ENCODE data around the gene SH3RF2. TPM values are rescaled to one million over a fixed set of nuclear protein-coding genes. Genes with fewer than 3 reads are reported as not detected.
A peak's percentile ranks its signal among the peaks of the same experiment; 100 is the strongest.

SH3RF2 gene
- total RNA-seq, 1 donor from 2014 or later = 0.36 TPM

GRCh38 chr5:146091881-146092280, 155.5 kb downstream of the SH3RF2 start:
- H3K79me2 ChIP-seq (ENCODE audit: low read depth) = no peaks in the 10 kb centered on the region
- H3K9me3 Mint-ChIP-seq = no peaks in the 10 kb centered on the region
- H3K4me1 Mint-ChIP-seq = no peaks in the 10 kb centered on the region
- H3K36me3 Mint-ChIP-seq = no peaks in the 10 kb centered on the region
- no peaks in the 10 kb centered on the region for H3K36me3 ChIP-seq
- H3K4me3 Mint-ChIP-seq = no peak overlapping the region
- no peak overlapping the region for H3K27ac Mint-ChIP-seq
- H3K4me1 ChIP-seq = no peaks in the 10 kb centered on the region
- H3K9me3 ChIP-seq (ENCODE audit: low read depth) = no peaks in the 10 kb centered on the region
- no peak overlapping the region for H2AFZ ChIP-seq (replicated peaks)
- H3K4me2 ChIP-seq = no peak overlapping the region
- no peaks in the 10 kb centered on the region for H3F3A ChIP-seq (ENCODE audit: low read depth)
- H3K9ac ChIP-seq = no peak overlapping the region
- H4K20me1 ChIP-seq (ENCODE audit: low read depth) = no peaks in the 10 kb centered on the region
- DNase-seq (ENCODE audit: low spot score) = no peak
- TF ChIP-seq, protein P1, sequence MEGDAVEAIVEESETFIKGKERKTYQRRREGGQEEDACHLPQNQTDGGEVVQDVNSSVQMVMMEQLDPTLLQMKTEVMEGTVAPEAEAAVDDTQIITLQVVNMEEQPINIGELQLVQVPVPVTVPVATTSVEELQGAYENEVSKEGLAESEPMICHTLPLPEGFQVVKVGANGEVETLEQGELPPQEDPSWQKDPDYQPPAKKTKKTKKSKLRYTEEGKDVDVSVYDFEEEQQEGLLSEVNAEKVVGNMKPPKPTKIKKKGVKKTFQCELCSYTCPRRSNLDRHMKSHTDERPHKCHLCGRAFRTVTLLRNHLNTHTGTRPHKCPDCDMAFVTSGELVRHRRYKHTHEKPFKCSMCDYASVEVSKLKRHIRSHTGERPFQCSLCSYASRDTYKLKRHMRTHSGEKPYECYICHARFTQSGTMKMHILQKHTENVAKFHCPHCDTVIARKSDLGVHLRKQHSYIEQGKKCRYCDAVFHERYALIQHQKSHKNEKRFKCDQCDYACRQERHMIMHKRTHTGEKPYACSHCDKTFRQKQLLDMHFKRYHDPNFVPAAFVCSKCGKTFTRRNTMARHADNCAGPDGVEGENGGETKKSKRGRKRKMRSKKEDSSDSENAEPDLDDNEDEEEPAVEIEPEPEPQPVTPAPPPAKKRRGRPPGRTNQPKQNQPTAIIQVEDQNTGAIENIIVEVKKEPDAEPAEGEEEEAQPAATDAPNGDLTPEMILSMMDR (IDR thresholded peaks at IDR 0.05) = no peak
- TF ChIP-seq EZH2 (IDR thresholded peaks at IDR 0.05) = no peak
- TF ChIP-seq EZH2phosphoT487 (IDR thresholded peaks at IDR 0.05) = no peak
- H3K27me3 Mint-ChIP-seq (ENCODE audit: insufficient read depth, low read depth) = peaks cover 2% of the 10 kb centered on the region
- no peaks in the 10 kb centered on the region for H3K27me3 ChIP-seq
- H3K4me3 ChIP-seq = no peak overlapping the region
- no peak overlapping the region for H3K27ac ChIP-seq

DNA sequence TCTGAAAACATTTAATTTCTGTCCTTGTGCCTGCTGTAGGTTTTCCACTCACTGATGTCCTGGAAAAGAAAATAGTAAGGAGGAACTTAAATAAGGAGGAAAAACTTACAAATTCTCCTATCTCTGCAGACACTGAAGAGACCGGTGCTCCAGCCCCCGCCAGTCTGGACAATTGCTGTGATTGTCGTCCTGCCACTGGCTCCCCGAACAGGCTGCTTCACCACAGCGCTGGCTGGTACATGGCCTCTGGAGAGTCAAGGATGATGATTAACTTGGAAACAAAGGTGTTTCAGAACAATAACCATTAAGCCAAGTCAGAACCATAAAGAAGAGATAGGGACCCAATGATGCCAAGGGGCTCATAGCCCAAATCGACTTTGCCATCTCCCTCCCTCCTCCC, 161.7 kb downstream of the SH3RF2 start:
- Histone ChIP-seq H3K9ac (no peak overlapping the region), H3K4me3 (no peak overlapping the region), H2AFZ (replicated peaks) (no peak overlapping the region), H3K9me3 (ENCODE audit: low read depth) (no peaks in the 10 kb centered on the region), H3K27ac (no peak overlapping the region), H3F3A (ENCODE audit: low read depth) (peaks cover 16% of the 10 kb centered on the region), H4K20me1 (ENCODE audit: low read depth) (no peaks in the 10 kb centered on the region), H3K4me1 (peaks cover 8% of the 10 kb centered on the region), H3K79me2 (ENCODE audit: low read depth) (no peaks in the 10 kb centered on the region), H3K36me3 (no peaks in the 10 kb centered on the region), H3K27me3 (no peaks in the 10 kb centered on the region), H3K4me2 (no peak overlapping the region)
- Mint-ChIP-seq H3K4me3 (no peak overlapping the region), H3K36me3 (peaks cover 2% of the 10 kb centered on the region), H3K27ac (no peak overlapping the region), H3K27me3 (ENCODE audit: insufficient read depth, low read depth) (peaks cover 2% of the 10 kb centered on the region), H3K9me3 (no peaks in the 10 kb centered on the region), H3K4me1 (peaks cover 3% of the 10 kb centered on the region)
- TF ChIP-seq, protein P1 (IDR thresholded peaks at IDR 0.05) = no peak
- TF ChIP-seq EZH2 (IDR thresholded peaks at IDR 0.05) (no peak), EZH2phosphoT487 (IDR thresholded peaks at IDR 0.05) (no peak)
- DNase-seq (ENCODE audit: low spot score) = no peak

DNA sequence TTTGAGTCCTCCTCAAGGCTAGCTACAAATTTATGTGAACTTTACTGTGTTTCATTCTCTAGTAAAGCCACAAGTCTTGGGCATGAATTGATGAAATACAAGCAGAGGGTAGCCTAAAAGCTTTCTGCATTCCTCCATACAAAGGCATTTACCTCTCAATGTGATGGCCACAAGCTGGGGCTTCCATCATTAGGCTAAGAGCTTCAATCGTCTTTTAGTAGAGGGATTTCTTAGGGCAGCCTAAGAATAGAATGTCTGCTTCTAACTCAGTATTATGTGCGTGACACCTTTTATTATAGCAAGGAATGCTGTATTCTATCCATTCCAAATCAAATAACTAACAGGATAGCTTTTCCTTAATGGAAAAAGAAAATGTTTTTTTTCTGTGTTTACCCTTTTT, 165.3 kb downstream of the SH3RF2 start:
- H3K36me3 Mint-ChIP-seq = peaks cover 7% of the 10 kb centered on the region

More for the DNA sequence above, 165.3 kb downstream of the SH3RF2 start:
- Mint-ChIP-seq H3K27ac (no peak overlapping the region), H3K9me3 (no peaks in the 10 kb centered on the region), H3K4me3 (no peak overlapping the region), H3K4me1 (peaks cover 3% of the 10 kb centered on the region), H3K27me3 (ENCODE audit: insufficient read depth, low read depth) (peaks cover 2% of the 10 kb centered on the region)
- TF ChIP-seq, protein P1 (IDR thresholded peaks at IDR 0.05) = no peak
- TF ChIP-seq EZH2 (IDR thresholded peaks at IDR 0.05) = no peak
- Histone ChIP-seq H2AFZ (replicated peaks) (no peak overlapping the region), H3K9ac (no peak overlapping the region), H4K20me1 (ENCODE audit: low read depth) (no peaks in the 10 kb centered on the region), H3K79me2 (ENCODE audit: low read depth) (no peaks in the 10 kb centered on the region), H3K4me1 (peaks cover 8% of the 10 kb centered on the region), H3K4me3 (no peak overlapping the region), H3K9me3 (ENCODE audit: low read depth) (no peaks in the 10 kb centered on the region), H3K27ac (peak overlapping the region; percentile 6), H3F3A (ENCODE audit: low read depth) (peaks cover 16% of the 10 kb centered on the region), H3K4me2 (no peak overlapping the region), H3K36me3 (no peaks in the 10 kb centered on the region), H3K27me3 (no peaks in the 10 kb centered on the region)
- peak; percentile 57 for DNase-seq (ENCODE audit: low spot score)

Measured in neural progenitor cell (in vitro differentiated cells).